HepG2 (cell line): Measurements from ENCODE around the gene TIAM2.

Experiments used
- ARNT ChIP-seq: fragments of 450-650 bp; IDR thresholded peaks from 2 replicates; pipeline ENCODE4 v1.6.1; 2017
- POLR2A ChIP-seq, 2 experiments: IDR thresholded peaks; 2 replicates each; pipeline ENCODE4 v1.6.1; 2011; ENCODE audit warnings: low read depth in 2 of 2, low read length in 2 of 2, mild to moderate bottlenecking in 1 of 2, moderate library complexity in 1 of 2; ENCODE audit not compliant: insufficient read depth in 1 of 2
- YY1 ChIP-seq: IDR thresholded peaks from 2 replicates; pipeline ENCODE4 v1.6.1; 2011; ENCODE audit warnings: low read length, low read depth, moderate library complexity, mild to moderate bottlenecking; ENCODE audit not compliant: insufficient read depth, insufficient replicate concordance
- TF ChIP-seq, protein P1 (sequence below): sonication (generic); formaldehyde crosslinking; IDR thresholded peaks from 2 replicates; pipeline ENCODE4 v1.5.0; 2020; ENCODE audit warnings: mild to moderate bottlenecking, missing genetic modification reagents, moderate library complexity
- TF ChIP-seq, protein P2 (sequence below): sonication (generic); formaldehyde crosslinking; conservative IDR thresholded peaks from 2 replicates; pipeline ENCODE4 v1.4.0; 2020; ENCODE audit warnings: missing genetic modification reagents

DNA sequence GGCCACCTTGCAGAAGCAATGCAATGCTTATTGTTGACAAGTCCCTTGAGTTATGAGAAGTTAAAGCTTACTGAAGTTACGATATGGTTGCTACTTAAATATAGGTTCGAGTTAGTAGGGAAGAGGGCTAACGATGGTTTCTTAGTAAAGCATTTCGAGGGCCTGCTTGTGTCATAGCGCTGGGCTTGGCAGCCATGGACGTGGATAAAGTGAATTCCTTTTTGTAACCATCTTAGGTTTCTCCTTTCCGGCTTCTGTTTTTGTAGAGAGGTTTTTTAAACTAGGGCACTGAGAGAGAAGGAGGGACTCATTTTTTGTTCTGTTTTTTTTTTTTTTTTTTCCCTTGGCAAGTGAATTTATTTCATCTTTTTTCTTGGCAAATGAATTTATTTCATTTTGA, 27.6 kb downstream of the TIAM2 start:
- TF ChIP-seq, protein P1, sequence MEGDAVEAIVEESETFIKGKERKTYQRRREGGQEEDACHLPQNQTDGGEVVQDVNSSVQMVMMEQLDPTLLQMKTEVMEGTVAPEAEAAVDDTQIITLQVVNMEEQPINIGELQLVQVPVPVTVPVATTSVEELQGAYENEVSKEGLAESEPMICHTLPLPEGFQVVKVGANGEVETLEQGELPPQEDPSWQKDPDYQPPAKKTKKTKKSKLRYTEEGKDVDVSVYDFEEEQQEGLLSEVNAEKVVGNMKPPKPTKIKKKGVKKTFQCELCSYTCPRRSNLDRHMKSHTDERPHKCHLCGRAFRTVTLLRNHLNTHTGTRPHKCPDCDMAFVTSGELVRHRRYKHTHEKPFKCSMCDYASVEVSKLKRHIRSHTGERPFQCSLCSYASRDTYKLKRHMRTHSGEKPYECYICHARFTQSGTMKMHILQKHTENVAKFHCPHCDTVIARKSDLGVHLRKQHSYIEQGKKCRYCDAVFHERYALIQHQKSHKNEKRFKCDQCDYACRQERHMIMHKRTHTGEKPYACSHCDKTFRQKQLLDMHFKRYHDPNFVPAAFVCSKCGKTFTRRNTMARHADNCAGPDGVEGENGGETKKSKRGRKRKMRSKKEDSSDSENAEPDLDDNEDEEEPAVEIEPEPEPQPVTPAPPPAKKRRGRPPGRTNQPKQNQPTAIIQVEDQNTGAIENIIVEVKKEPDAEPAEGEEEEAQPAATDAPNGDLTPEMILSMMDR: no peak
- TF ChIP-seq ARNT (no peak), POLR2A (IDR thresholded peaks at IDR 0.05; ENCODE audit: insufficient read depth in 1 of 2, low read depth in 2 of 2, low read length in 2 of 2) (no peak), YY1 (no peak)
- TF ChIP-seq, protein P2, sequence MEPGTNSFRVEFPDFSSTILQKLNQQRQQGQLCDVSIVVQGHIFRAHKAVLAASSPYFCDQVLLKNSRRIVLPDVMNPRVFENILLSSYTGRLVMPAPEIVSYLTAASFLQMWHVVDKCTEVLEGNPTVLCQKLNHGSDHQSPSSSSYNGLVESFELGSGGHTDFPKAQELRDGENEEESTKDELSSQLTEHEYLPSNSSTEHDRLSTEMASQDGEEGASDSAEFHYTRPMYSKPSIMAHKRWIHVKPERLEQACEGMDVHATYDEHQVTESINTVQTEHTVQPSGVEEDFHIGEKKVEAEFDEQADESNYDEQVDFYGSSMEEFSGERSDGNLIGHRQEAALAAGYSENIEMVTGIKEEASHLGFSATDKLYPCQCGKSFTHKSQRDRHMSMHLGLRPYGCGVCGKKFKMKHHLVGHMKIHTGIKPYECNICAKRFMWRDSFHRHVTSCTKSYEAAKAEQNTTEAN (CRISPR knock-in tag): no peak
